Pancreas (tissue), 10 donors: ENCODE measurements around the gene NOL11. TPM values are rescaled to one million over a fixed set of nuclear protein-coding genes. Genes with fewer than 3 reads are reported as not detected.
"Not testable (repeated sequence)": the region's sequence is repeated elsewhere in the genome, so short reads cannot be mapped to it uniquely, and the experiment has no call there.

Experiments used
- ATAC-seq, 4 donors: fragments of 200-7000 bp; cut with Tn5 transposase; one replicate each; pipeline versions ENCODE4 v1.8.0 to v1.9.1; 2020; ENCODE audit warnings: mild to moderate bottlenecking in 4 of 4, moderate library complexity in 4 of 4
- DNase-seq, 6 donors: peaks; one replicate each; pipeline ENCODE4 v3.0.0-alpha.2; 2020
- FAIRE-seq: peaks from 2 replicates; lab custom pipeline; 2012; peaks lifted over from hg19 to GRCh38; lab: Jason Lieb, UNC
- H3K27ac ChIP-seq, 4 donors: fragments of 200-600 bp; sonication (generic); 1 replicate in 3 of 4; 2 replicates in 1 of 4; pipeline versions ENCODE4 v1.5.0 to v1.8.0; 2020
- H3K27me3 ChIP-seq, 4 donors: fragments of 200-600 bp; one replicate each; pipeline ENCODE4 v1.8.0; 2021
- H3K36me3 ChIP-seq, 3 donors: fragments of 200-600 bp; sonication (generic) in 1 of 3; one replicate each; pipeline versions ENCODE4 v1.5.0 to v1.8.0; 2020 to 2021
- H3K4me1 ChIP-seq, 3 donors: fragments of 200-600 bp; one replicate each; pipeline ENCODE4 v1.8.0; 2021
- H3K4me3 ChIP-seq, 4 donors: fragments of 200-600 bp; sonication (generic) in 2 of 4; one replicate each; pipeline versions ENCODE4 v1.5.0 to v1.8.0; 2020 to 2021
- H3K9me3 ChIP-seq, 4 donors: fragments of 200-600 bp; one replicate each; pipeline ENCODE4 v1.8.0; 2021
- WGBS, 2 donors: extraction: QIAGEN DNeasy Blood & Tissue Kit; methylation state at CpG; one replicate each; pipeline ENCODE4 v1.1.7; 2013; 5-methylcytosine and 5-hydroxymethylcytosine counted together
- intact Hi-C, 3 donors: fragments of 100-400 bp; cut with DNase I; formaldehyde crosslinking; loops; one replicate each; pipeline versions ENCODE4 v1.11.1 to v1.14.2; 2022
- polyA plus RNA-seq, 2 donors: library from polyadenylated mRNA; stranded (reverse); fragments of 200-250 nt; gene quantifications; one replicate each; pipeline ENCODE4 v1.2.3, GENCODE V29; 2013
- total RNA-seq, 6 donors: library from RNA; stranded (reverse); fragmentation: NEBNext Ultra II Directional in 4 of 6; extraction: Animal tissue kit (Norgen Biotek cat#: 25700) in 4 of 6; gene quantifications; one replicate each; pipeline versions ENCODE4 v1.2.1 to v1.2.4, GENCODE V29; 2021 to 2023
- TF ChIP-seq, protein P1 (sequence below), 4 donors: fragments of 200-600 bp; sonication (generic) in 3 of 4; IDR thresholded peaks; one replicate each; pipeline versions ENCODE4 v1.5.0 to v1.8.0; 2021; ENCODE audit warnings: antibody characterized with exemption in 4 of 4
- donor health status: healthy with polysubstance abuse.
- donor health status: DM: no; HTN: no; CAD: no; lungs with moderate emphysema.
- donor health status: DM: no; HTN: no; CAD: no.
- donor health status: control.
- donor health status: control.
- donor health status: Bipolar disorder and iron deficiency.
- donor health status: DM: yes; HTN: yes; CAD: no.
- donor health status: DM: no; HTN: no; CAD: no.
- donor health status: DM: no; HTN: no; CAD: no.
- donor health status: DM: yes; HTN: yes; CAD: no.

Gene NOL11
- total and polyA plus RNA-seq, 8 donors = 8.3 to 28.0 (median 16.2) TPM

- Histone ChIP-seq H3K27ac (no peak overlapping the region), H3K4me1 (no peaks in the 10 kb centered on the region), H3K36me3 (no peaks in the 10 kb centered on the region), H3K9me3 (no peaks in the 10 kb centered on the region), H3K27me3 (no peaks in the 10 kb centered on the region), H3K4me3 (no peak overlapping the region)
- DNase-seq = no peak
- 71 to 78% methylated on average over 5 of the region's 5 CpGs for WGBS, 2 donors
- ATAC-seq = no peak
- TF ChIP-seq, protein P1, sequence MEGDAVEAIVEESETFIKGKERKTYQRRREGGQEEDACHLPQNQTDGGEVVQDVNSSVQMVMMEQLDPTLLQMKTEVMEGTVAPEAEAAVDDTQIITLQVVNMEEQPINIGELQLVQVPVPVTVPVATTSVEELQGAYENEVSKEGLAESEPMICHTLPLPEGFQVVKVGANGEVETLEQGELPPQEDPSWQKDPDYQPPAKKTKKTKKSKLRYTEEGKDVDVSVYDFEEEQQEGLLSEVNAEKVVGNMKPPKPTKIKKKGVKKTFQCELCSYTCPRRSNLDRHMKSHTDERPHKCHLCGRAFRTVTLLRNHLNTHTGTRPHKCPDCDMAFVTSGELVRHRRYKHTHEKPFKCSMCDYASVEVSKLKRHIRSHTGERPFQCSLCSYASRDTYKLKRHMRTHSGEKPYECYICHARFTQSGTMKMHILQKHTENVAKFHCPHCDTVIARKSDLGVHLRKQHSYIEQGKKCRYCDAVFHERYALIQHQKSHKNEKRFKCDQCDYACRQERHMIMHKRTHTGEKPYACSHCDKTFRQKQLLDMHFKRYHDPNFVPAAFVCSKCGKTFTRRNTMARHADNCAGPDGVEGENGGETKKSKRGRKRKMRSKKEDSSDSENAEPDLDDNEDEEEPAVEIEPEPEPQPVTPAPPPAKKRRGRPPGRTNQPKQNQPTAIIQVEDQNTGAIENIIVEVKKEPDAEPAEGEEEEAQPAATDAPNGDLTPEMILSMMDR (IDR thresholded peaks at IDR 0.05) = no peak
- no peak for FAIRE-seq
- intact Hi-C loops = no loop called here
Measured at GRCh38 chr17:67700037-67700724, 17.6 kb upstream of the NOL11 start.

DNA sequence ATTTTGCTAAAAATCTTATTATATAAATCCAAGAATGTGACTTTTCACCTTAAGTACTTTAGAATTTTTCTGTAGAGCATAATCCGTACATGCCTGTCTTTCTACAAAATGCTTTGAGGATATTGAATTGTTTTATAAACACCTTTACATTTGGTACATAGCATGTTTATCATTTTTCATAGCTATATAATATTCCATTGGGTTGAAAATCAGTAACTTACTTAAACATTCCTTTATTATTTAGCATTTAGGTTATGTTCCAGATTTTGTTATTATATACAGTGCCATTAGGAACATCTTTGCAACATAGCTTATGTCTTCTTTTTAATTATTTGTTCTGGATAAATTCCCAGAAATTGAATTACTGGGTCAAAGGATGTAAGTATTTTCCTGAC is 17.0 kb upstream of the NOL11 start:
- H3K9me3 ChIP-seq = no peaks in the 10 kb centered on the region
- TF ChIP-seq, protein P1 (IDR thresholded peaks at IDR 0.05) = no peak
- no peak overlapping the region for H3K27ac ChIP-seq
- H3K4me1 ChIP-seq = no peaks in the 10 kb centered on the region
- DNase-seq = no peak
- ATAC-seq = no peak
- FAIRE-seq = no peak
- 80 to 88% methylated on average over 1 of the region's 1 CpG for WGBS, 2 donors
- H3K4me3 ChIP-seq = no peak overlapping the region
- intact Hi-C loops = no loop called here
- H3K36me3 ChIP-seq = no peaks in the 10 kb centered on the region
- H3K27me3 ChIP-seq = no peaks in the 10 kb centered on the region

DNA sequence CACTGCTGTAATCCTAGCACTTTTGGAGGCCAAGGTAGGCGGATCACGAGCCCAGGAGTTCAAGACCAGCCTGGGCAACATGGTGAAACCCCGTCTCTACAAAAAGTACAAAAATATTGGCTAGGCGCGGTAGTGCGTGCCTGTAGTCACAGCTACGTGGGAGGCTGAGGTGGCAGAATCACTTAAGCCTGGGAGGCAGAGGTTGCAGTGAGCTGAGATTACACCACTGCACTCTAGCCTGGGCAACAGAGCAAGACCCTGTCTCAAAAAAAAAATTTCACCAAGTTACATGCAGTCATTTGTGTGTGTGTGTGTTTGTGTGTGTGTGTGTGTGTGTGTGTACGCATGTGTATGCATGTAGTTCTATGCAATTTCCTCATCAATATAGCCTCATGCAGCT is 14.9 kb upstream of the NOL11 start:
- 83 to 87% methylated on average over 8 of the region's 8 CpGs for WGBS, 2 donors
- H3K4me3 ChIP-seq, H3K36me3 ChIP-seq, ATAC-seq, FAIRE-seq, H3K4me1 ChIP-seq, H3K27ac ChIP-seq, DNase-seq, H3K27me3 ChIP-seq, H3K9me3 ChIP-seq, intact Hi-C loops: not testable (repeated sequence)

GRCh38 chr17:67707442-67707841 is 10.3 kb upstream of the NOL11 start:
- ATAC-seq (no peak), FAIRE-seq (no peak), DNase-seq (no peak)
- Histone ChIP-seq H3K27ac (no peak overlapping the region), H3K9me3 (no peaks in the 10 kb centered on the region), H3K4me3 (no peak overlapping the region), H3K4me1 (no peaks in the 10 kb centered on the region), H3K36me3 (no peaks in the 10 kb centered on the region), H3K27me3 (no peaks in the 10 kb centered on the region)
- TF ChIP-seq, protein P1 (IDR thresholded peaks at IDR 0.05) = no peak
- intact Hi-C loops = no loop called here
- 71 to 79% methylated on average over 2 of the region's 2 CpGs for WGBS, 2 donors

- Histone ChIP-seq H3K4me1 (no peaks in the 10 kb centered on the region), H3K9me3 (no peaks in the 10 kb centered on the region), H3K27me3 (no peaks in the 10 kb centered on the region), H3K4me3 (no peak overlapping the region), H3K36me3 (no peaks in the 10 kb centered on the region), H3K27ac (no peak overlapping the region)
- DNase-seq = no peak
- FAIRE-seq = no peak
- intact Hi-C loops = no loop called here
- ATAC-seq = no peak
- WGBS, 2 donors = 82 to 87% methylated on average over 3 of the region's 3 CpGs
- TF ChIP-seq, protein P1 (IDR thresholded peaks at IDR 0.05) = no peak
Measured at GRCh38 chr17:67708378-67708777, 9.4 kb upstream of the NOL11 start.
